Left ventricle myocardium inferior (tissue), 1 donor: ENCODE results near the gene DAW1. TPM values are rescaled to one million over a fixed set of nuclear protein-coding genes. Genes with fewer than 3 reads are reported as not detected.
"Not testable (repeated sequence)": the region's sequence is repeated elsewhere in the genome, so short reads cannot be mapped to it uniquely, and the experiment has no call there.

ENCODE experiments used
- DNase-seq: peaks from one replicate; pipeline ENCODE4 v3.0.0-alpha.2; 2020
- H3K27ac ChIP-seq: fragments of 200-600 bp; replicated peaks from 2 replicates; pipeline ENCODE4 v1.8.0; 2021
- H3K27me3 ChIP-seq: fragments of 200-600 bp; 2 replicates; pipeline ENCODE4 v1.8.0; 2021; ENCODE audit warnings: low read depth
- H3K36me3 ChIP-seq: fragments of 200-600 bp; 2 replicates; pipeline ENCODE4 v1.8.0; 2021
- H3K4me1 ChIP-seq: fragments of 200-600 bp; 2 replicates; pipeline ENCODE4 v1.8.0; 2021
- H3K4me3 ChIP-seq: fragments of 200-600 bp; 2 replicates; pipeline ENCODE4 v1.8.0; 2021; ENCODE audit warnings: mild to moderate bottlenecking, moderate library complexity
- H3K9me3 ChIP-seq: fragments of 200-600 bp; replicated peaks from 2 replicates; pipeline ENCODE4 v1.8.0; 2021
- CTCF ChIP-seq: fragments of 200-600 bp; IDR thresholded peaks from 2 replicates; pipeline ENCODE4 v1.8.0; 2021; ENCODE audit warnings: antibody characterized with exemption, mild to moderate bottlenecking, borderline replicate concordance
- intact Hi-C: fragments of 100-400 bp; cut with micrococcal nuclease; formaldehyde crosslinking; loops from one replicate; pipeline ENCODE4 v1.11.0; 2022
- total RNA-seq: library from RNA; stranded (reverse); fragmentation: NEBNext Ultra II Directional; extraction: Animal tissue kit (Norgen Biotek cat#: 25700); gene quantifications from one replicate; pipeline ENCODE4 v1.2.1, GENCODE V29; 2021
- donor health status: DM: no; HTN: yes; CAD: no; lungs with severe emphysema.

DAW1 gene
- total RNA-seq, 1 donor from 2014 or later: 0.19 TPM

GRCh38 chr2:227834916-227835650 is 36.3 kb upstream of the DAW1 start:
- no peak for DNase-seq
- Histone ChIP-seq H3K9me3 (peaks cover 4% of the 10 kb centered on the region), H3K36me3 (no peaks in the 10 kb centered on the region), H3K27ac (no peak overlapping the region), H3K4me3 (no peak overlapping the region), H3K27me3 (no peaks in the 10 kb centered on the region), H3K4me1 (no peaks in the 10 kb centered on the region)
- TF ChIP-seq CTCF: no peak
- intact Hi-C loops: no loop called here

GRCh38 chr2:227839339-227840129 is 31.9 kb upstream of the DAW1 start:
- not testable (repeated sequence) for H3K27me3 ChIP-seq

GRCh38 chr2:227846831-227847230 is 24.6 kb upstream of the DAW1 start:
- no peaks in the 10 kb centered on the region for H3K9me3 ChIP-seq
- no peak for TF ChIP-seq CTCF
- intact Hi-C loops: no loop called here
- H3K4me1 ChIP-seq: no peaks in the 10 kb centered on the region
- H3K27ac ChIP-seq: no peak overlapping the region
- no peak for DNase-seq
- peaks cover 27% of the 10 kb centered on the region for H3K27me3 ChIP-seq
- no peak overlapping the region for H3K4me3 ChIP-seq
- no peaks in the 10 kb centered on the region for H3K36me3 ChIP-seq

More at GRCh38 chr2:227839339-227840129, 31.9 kb upstream of the DAW1 start:
- H3K36me3 ChIP-seq, H3K27ac ChIP-seq, H3K9me3 ChIP-seq, H3K4me1 ChIP-seq, DNase-seq, intact Hi-C loops, H3K4me3 ChIP-seq: not testable (repeated sequence)

- H3K27ac ChIP-seq: no peak overlapping the region
Observed at GRCh38 chr2:227848146-227848545, 23.3 kb upstream of the DAW1 start.

GRCh38 chr2:227848586-227848985 is 22.8 kb upstream of the DAW1 start:
- Histone ChIP-seq H3K4me3 (no peak overlapping the region), H3K27ac (no peak overlapping the region), H3K9me3 (no peaks in the 10 kb centered on the region), H3K36me3 (no peaks in the 10 kb centered on the region), H3K4me1 (no peaks in the 10 kb centered on the region), H3K27me3 (peaks cover 37% of the 10 kb centered on the region)
- intact Hi-C loops: no loop called here
- TF ChIP-seq CTCF: no peak
- DNase-seq: no peak

More at GRCh38 chr2:227848146-227848545, 23.3 kb upstream of the DAW1 start:
- no peak for TF ChIP-seq CTCF
- peaks cover 34% of the 10 kb centered on the region for H3K27me3 ChIP-seq
- DNase-seq: no peak
- no peaks in the 10 kb centered on the region for H3K36me3 ChIP-seq
- no peak overlapping the region for H3K4me3 ChIP-seq
- intact Hi-C loops: no loop called here
- H3K4me1 ChIP-seq: no peaks in the 10 kb centered on the region
- no peaks in the 10 kb centered on the region for H3K9me3 ChIP-seq

GRCh38 chr2:227849906-227850305 is 21.5 kb upstream of the DAW1 start:
- Histone ChIP-seq H3K4me1 (no peaks in the 10 kb centered on the region), H3K9me3 (no peaks in the 10 kb centered on the region), H3K27ac (no peak overlapping the region), H3K36me3 (no peaks in the 10 kb centered on the region), H3K4me3 (no peak overlapping the region), H3K27me3 (peaks cover 34% of the 10 kb centered on the region)
- no peak for DNase-seq
- intact Hi-C loops: no loop called here
- TF ChIP-seq CTCF: no peak
